CD14-positive monocyte (primary cell): Measurements from ENCODE around the gene HOPX. TPM values are rescaled to one million over a fixed set of nuclear protein-coding genes. Genes with fewer than 3 reads are reported as not detected.

ENCODE experiments used
- DNase-seq, 3 donors: peaks; one replicate each; pipeline ENCODE4 v3.0.0-alpha.2; 2011 to 2022
- H2AFZ ChIP-seq: 2 replicates; pipeline ENCODE4 v1.6.0; 2012; ENCODE audit warnings: mild to moderate bottlenecking, low read depth, low read length, inconsistent platforms; ENCODE audit not compliant: insufficient read depth, poor library complexity, severe bottlenecking
- H3K27ac ChIP-seq, 2 donors: 1 replicate in 1 of 2; 2 replicates in 1 of 2; pipeline ENCODE4 v1.5.1; 2012 to 2013; ENCODE audit warnings: low read length in 2 of 2, control low read depth in 1 of 2, inconsistent platforms in 1 of 2, low read depth in 1 of 2, mild to moderate bottlenecking in 1 of 2
- H3K27me3 ChIP-seq, 2 donors: one replicate each; pipeline versions ENCODE4 v1.6.0 to v1.6.1; 2011 to 2013; ENCODE audit warnings: low read length in 2 of 2; ENCODE audit not compliant: control insufficient read depth in 2 of 2, insufficient read depth in 2 of 2
- H3K36me3 ChIP-seq, 2 donors: replicated peaks in 1 of 2; 1 replicate in 1 of 2; 2 replicates in 1 of 2; pipeline versions ENCODE4 v1.5.1 to v1.6.1; 2012 to 2013; ENCODE audit warnings: low read length in 2 of 2, control low read depth in 1 of 2, inconsistent platforms in 1 of 2, mild to moderate bottlenecking in 1 of 2; ENCODE audit not compliant: insufficient read depth in 2 of 2, control insufficient read depth in 1 of 2
- H3K4me1 ChIP-seq, 2 donors: 1 replicate in 1 of 2; 2 replicates in 1 of 2; pipeline versions ENCODE4 v1.5.1 to v1.6.1; 2012 to 2013; ENCODE audit warnings: low read length in 2 of 2, control low read depth in 1 of 2, inconsistent platforms in 1 of 2, mild to moderate bottlenecking in 1 of 2, moderate library complexity in 1 of 2; ENCODE audit not compliant: insufficient read depth in 2 of 2, control insufficient read depth in 1 of 2
- H3K4me2 ChIP-seq: replicated peaks from 2 replicates; pipeline ENCODE3; 2012; ENCODE audit warnings: low read length, moderate library complexity, mild to moderate bottlenecking; ENCODE audit not compliant: poor library complexity, severe bottlenecking; ENCODE audit errors: extremely low read depth
- H3K4me3 ChIP-seq, 3 experiments: fragments of 200-600 bp in 1 of 3; sonication (generic) in 1 of 3; replicated peaks in 1 of 3; 1 replicate in 2 of 3; 2 replicates in 1 of 3; pipeline ENCODE4 v1.5.1; 2011 to 2013; ENCODE audit warnings: low read length in 3 of 3, mild to moderate bottlenecking in 3 of 3, control low read depth in 2 of 3, low read depth in 2 of 3, inconsistent platforms in 1 of 3, moderate library complexity in 1 of 3
- H3K79me2 ChIP-seq: 2 replicates; pipeline ENCODE4 v1.6.0; 2012; ENCODE audit warnings: mild to moderate bottlenecking, control low read depth, inconsistent platforms, low read length, moderate library complexity; ENCODE audit not compliant: insufficient read depth
- H3K9ac ChIP-seq: 2 replicates; pipeline ENCODE4 v1.6.0; 2017; ENCODE audit warnings: low read length, mild to moderate bottlenecking; ENCODE audit not compliant: insufficient read depth, poor library complexity, severe bottlenecking
- H3K9me3 ChIP-seq, 2 donors: replicated peaks in 1 of 2; 1 replicate in 1 of 2; 2 replicates in 1 of 2; pipeline versions ENCODE4 v1.5.1 to v1.6.1; 2012 to 2013; ENCODE audit warnings: low read length in 2 of 2, control low read depth in 1 of 2; ENCODE audit not compliant: control insufficient read depth in 1 of 2, insufficient read depth in 1 of 2
- H4K20me1 ChIP-seq: 2 replicates; pipeline ENCODE4 v1.6.0; 2012; ENCODE audit warnings: mild to moderate bottlenecking, low read length, control low read depth, moderate library complexity; ENCODE audit not compliant: insufficient read depth
- H3K27ac Mint-ChIP-seq, 7 donors: one replicate each; pipeline ENCODE4 v1.8.0; 2020; ENCODE audit warnings: mild to moderate bottlenecking in 7 of 7, mixed read lengths in 7 of 7, moderate library complexity in 6 of 7, inconsistent platforms in 2 of 7
- H3K27me3 Mint-ChIP-seq, 3 donors: one replicate each; pipeline ENCODE4 v1.8.0; 2021 to 2022; ENCODE audit warnings: low read depth in 3 of 3, mild to moderate bottlenecking in 3 of 3, mixed read lengths in 3 of 3, moderate library complexity in 3 of 3, inconsistent platforms in 1 of 3
- H3K36me3 Mint-ChIP-seq, 2 donors: one replicate each; pipeline ENCODE4 v1.8.0; 2020; ENCODE audit warnings: mixed read lengths in 2 of 2, inconsistent platforms in 1 of 2, mild to moderate bottlenecking in 1 of 2
- H3K4me1 Mint-ChIP-seq: one replicate; pipeline ENCODE4 v1.8.0; 2020; ENCODE audit warnings: mild to moderate bottlenecking, mixed read lengths
- H3K4me3 Mint-ChIP-seq, 2 donors: one replicate each; pipeline ENCODE4 v1.8.0; 2020; ENCODE audit warnings: mild to moderate bottlenecking in 2 of 2, mixed read lengths in 2 of 2, moderate library complexity in 1 of 2
- H3K9me3 Mint-ChIP-seq, 7 donors: one replicate each; pipeline ENCODE4 v1.8.0; 2020 to 2022; ENCODE audit warnings: mixed read lengths in 7 of 7, mild to moderate bottlenecking in 6 of 7, moderate library complexity in 6 of 7, inconsistent platforms in 2 of 7
- CTCF ChIP-seq: fragments of 200-600 bp; IDR thresholded peaks from one replicate; pipeline ENCODE4 v1.8.0; 2022; ENCODE audit warnings: antibody characterized with exemption, mild to moderate bottlenecking
- WGBS: methylation state at CpG from one replicate; pipeline ENCODE4 v1.1.5; 2013; ENCODE audit warnings: missing lambda C conversion rate; ENCODE audit not compliant: insufficient coverage; 5-methylcytosine and 5-hydroxymethylcytosine counted together
- intact Hi-C, 2 donors: fragments of 100-400 bp; cut with micrococcal nuclease; formaldehyde crosslinking; loops; one replicate each; pipeline versions ENCODE4 v1.15.0 to v1.15.1; 2023
- polyA plus RNA-seq, 3 donors: library from polyadenylated mRNA; depleted of rRNA in 1 of 3; unstranded in 2 of 3; stranded (reverse) in 1 of 3; fragments of 300-500 nt in 2 of 3; fragments of >200 nt in 1 of 3; fragmentation: Illumina TruSeq in 2 of 3; gene quantifications; 1 replicate in 2 of 3; 2 replicates in 1 of 3; pipeline ENCODE4 v1.2.3, GENCODE V29; 2012 to 2021

Gene HOPX
- polyA plus RNA-seq, 3 donors: 0.39 to 1.3 (median 0.52) TPM

GRCh38 chr4:56684320-56685050 lies 3.4 kb upstream of the HOPX start:
- Histone ChIP-seq H3K9ac (no peak overlapping the region), H3K4me2 (no peak overlapping the region), H4K20me1 (no peaks in the 10 kb centered on the region), H3K27ac (no peak overlapping the region), H3K4me3 (no peak overlapping the region), H2AFZ (no peak overlapping the region), H3K36me3 (no peaks in the 10 kb centered on the region), H3K79me2 (no peaks in the 10 kb centered on the region), H3K4me1 (peaks cover 10 to 14% of the 10 kb centered on the region in 2 donors), H3K27me3 (no peaks in the 10 kb centered on the region), H3K9me3 (no peaks in the 10 kb centered on the region)
- Mint-ChIP-seq H3K27ac (no peak overlapping the region), H3K4me1 (peaks cover 21% of the 10 kb centered on the region), H3K36me3 (no peaks in the 10 kb centered on the region), H3K27me3 (peaks cover 0 to 4% (median 1%) of the 10 kb centered on the region in 3 donors), H3K9me3 (peaks cover 0 to 4% (median 0%) of the 10 kb centered on the region in 7 donors), H3K4me3 (no peak overlapping the region)
- no CpG with 5 or more reads among the region's 4 CpGs for WGBS
- intact Hi-C loops: no loop called here
- DNase-seq: no peak
- TF ChIP-seq CTCF: no peak

- Histone ChIP-seq H3K27ac (no peak overlapping the region), H3K4me3 (no peak overlapping the region), H3K9me3 (no peaks in the 10 kb centered on the region), H3K36me3 (no peaks in the 10 kb centered on the region), H3K4me1 (peaks cover 10 to 14% of the 10 kb centered on the region in 2 donors), H3K79me2 (no peaks in the 10 kb centered on the region), H3K9ac (no peak overlapping the region), H4K20me1 (no peaks in the 10 kb centered on the region), H3K27me3 (no peaks in the 10 kb centered on the region), H2AFZ (no peak overlapping the region), H3K4me2 (no peak overlapping the region)
- peaks cover 0 to 4% (median 0%) of the 10 kb centered on the region in 7 donors for H3K9me3 Mint-ChIP-seq
- H3K27me3 Mint-ChIP-seq: peaks cover 0 to 5% (median 1%) of the 10 kb centered on the region in 3 donors
- H3K27ac Mint-ChIP-seq: no peak overlapping the region
- no peaks in the 10 kb centered on the region for H3K36me3 Mint-ChIP-seq
- H3K4me3 Mint-ChIP-seq: no peak overlapping the region
- peaks cover 20% of the 10 kb centered on the region for H3K4me1 Mint-ChIP-seq
- intact Hi-C loops: no loop called here
- WGBS: no CpG with 5 or more reads among the region's 2 CpGs
- DNase-seq: no peak
- no peak for TF ChIP-seq CTCF
Observed at GRCh38 chr4:56683455-56683854, 2.4 kb upstream of the HOPX start.
